ENCODE results near the gene PLXNA1. TPM values are rescaled to one million over a fixed set of nuclear protein-coding genes. Genes with fewer than 3 reads are reported as not detected.

The PLXNA1 gene
- total and polyA plus RNA-seq, 9 of the 15 experiments (the other 6 are each of a cell fraction or from before 2014, with no cell fraction given) = 0.23 to 59.9 (median 16.8) TPM

- ChIA-PET CTCF (ENCODE audit: low intra/inter-chr PET ratio) (no interaction called here), POLR2A (no interaction called here)
- TF ChIP-seq ILF3 (IDR thresholded peaks at IDR 0.05; ENCODE audit: borderline replicate concordance) = no peak
- TF ChIP-seq ZBTB11 (CRISPR knock-in tag; IDR thresholded peaks at IDR 0.05) = no peak
- TF ChIP-seq E2F5 (CRISPR knock-in tag; IDR thresholded peaks at IDR 0.05) = no peak
- no peak for TF ChIP-seq ZNF347 (CRISPR knock-in tag; IDR thresholded peaks at IDR 0.05; ENCODE audit: low read depth)
- no peak for TF ChIP-seq E2F8 (IDR thresholded peaks at IDR 0.05; ENCODE audit: low read depth, partially characterized antibody)
- H3K27me3 ChIP-seq (ENCODE audit: control insufficient read depth in 2 of 2, insufficient read depth in 2 of 2, low read length in 2 of 2) = no peaks in the 10 kb centered on the region
- no peaks in the 10 kb centered on the region for H3K36me3 ChIP-seq (ENCODE audit: control insufficient read depth, insufficient read depth, low read length)
- FAIRE-seq (no peak), ATAC-seq (no peak), DNase-seq (ENCODE audit: extremely low read depth in 1 of 4, low spot score in 3 of 4) (no peak)
- peaks cover 4% of the 10 kb centered on the region for H3K9me1 ChIP-seq (ENCODE audit: control insufficient read depth, insufficient read depth, low read length)
- WGBS (ENCODE audit: insufficient coverage, low coverage, missing lambda C conversion rate) = 67% methylated on average over 11 of the region's 11 CpGs
- peaks cover 5 to 10% of the 10 kb centered on the region in 2 experiments; a peak in 4 of 5 replicates for H3K4me1 ChIP-seq (replicated peaks in 1 of 2; ENCODE audit: control insufficient read depth in 2 of 2, insufficient read depth in 2 of 2, low read length in 2 of 2)
- in situ Hi-C loops (cut with MboI) (no loop called here), intact Hi-C loops (cut with micrococcal nuclease) (no loop called here)
- H2AFZ ChIP-seq (ENCODE audit: low read depth, low read length) = no peak overlapping the region
- H4K20me1 ChIP-seq (replicated peaks; ENCODE audit: control insufficient read depth, insufficient read depth, low read length) = no peaks in the 10 kb centered on the region
- no peak overlapping the region; a peak in 1 of 4 replicates for H3K9ac ChIP-seq (ENCODE audit: insufficient read depth in 1 of 2, low read depth in 2 of 2, low read length in 2 of 2)
- no TSS peak for BruUV-seq (replicated peaks)
- H3K27ac ChIP-seq (ENCODE audit: extremely low read depth, low read depth, low read length) = no peak overlapping the region
- no peaks in the 10 kb centered on the region for H3K79me2 ChIP-seq (ENCODE audit: control insufficient read depth, insufficient read depth, low read length)
- H3K9me3 ChIP-seq (replicated peaks; ENCODE audit: control insufficient read depth, insufficient read depth, low read depth, low read length) = no peaks in the 10 kb centered on the region
- no peak overlapping the region for H3K4me3 ChIP-seq
- no peak overlapping the region for H3K4me2 ChIP-seq (ENCODE audit: insufficient read depth, low read length)
These were observed 36.5 kb upstream of the PLXNA1 start for GRCh38 chr3:126946405-126946804.

All from K562 (cell line).